ENCODE measurements around the gene DIP2C. TPM values are rescaled to one million over a fixed set of nuclear protein-coding genes. Genes with fewer than 3 reads are reported as not detected.
"Not testable (repeated sequence)": the region's sequence is repeated elsewhere in the genome, so short reads cannot be mapped to it uniquely, and the experiment has no call there.

Gene DIP2C
- total RNA-seq, 2 experiments from 2014 or later = 0.62 to 0.80 TPM

- Mint-ChIP-seq H3K27ac (no peak overlapping the region), H3K9me3 (no peaks in the 10 kb centered on the region), H3K4me3 (no peak overlapping the region), H3K36me3 (no peaks in the 10 kb centered on the region), H3K4me1 (ENCODE audit: low read depth) (no peaks in the 10 kb centered on the region), H3K27me3 (peaks cover 7% of the 10 kb centered on the region)
- ChIA-PET CTCF (no interaction called here), POLR2A (no interaction called here)
- no peak for DNase-seq
- intact Hi-C loops (cut with micrococcal nuclease) = no loop called here
These were observed 29.0 kb downstream of the DIP2C start for GRCh38 chr10:660413-660969.

DNA sequence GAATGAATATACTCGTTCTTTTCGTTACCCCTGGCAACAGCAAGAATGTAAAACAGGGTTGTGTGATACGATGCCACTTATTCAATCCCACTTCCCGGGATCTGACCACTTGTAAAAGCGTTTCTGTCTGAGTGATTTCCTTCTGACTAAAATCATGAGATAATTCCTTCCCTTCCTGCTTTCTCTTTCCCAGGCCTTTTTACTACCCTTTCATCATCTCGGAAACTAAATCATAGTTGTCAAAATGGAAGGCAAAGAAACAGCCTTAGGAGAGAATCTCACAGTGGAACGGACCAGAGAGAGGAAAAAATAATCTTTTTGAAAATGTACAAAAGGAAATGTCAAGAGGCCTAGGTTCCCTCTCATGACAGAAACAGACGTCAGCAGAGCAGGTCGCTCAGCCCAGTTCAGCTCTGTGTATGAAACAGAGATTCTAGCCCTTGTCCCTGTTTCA, 29.8 kb downstream of the DIP2C start:
- POLR2A ChIA-PET = no interaction called here
- intact Hi-C loops (cut with micrococcal nuclease) = no loop called here
- H3K36me3 Mint-ChIP-seq = no peaks in the 10 kb centered on the region
- CTCF ChIA-PET = no interaction called here
- peaks cover 7% of the 10 kb centered on the region for H3K27me3 Mint-ChIP-seq
- no peak overlapping the region for H3K27ac Mint-ChIP-seq
- H3K9me3 Mint-ChIP-seq = no peaks in the 10 kb centered on the region
- no peak for DNase-seq
- no peak overlapping the region for H3K4me3 Mint-ChIP-seq
- H3K4me1 Mint-ChIP-seq (ENCODE audit: low read depth) = no peaks in the 10 kb centered on the region

- intact Hi-C loops (cut with micrococcal nuclease); CTCF ChIA-PET; H3K4me3 Mint-ChIP-seq; DNase-seq; H3K36me3 Mint-ChIP-seq; H3K9me3 Mint-ChIP-seq; H3K4me1 Mint-ChIP-seq (ENCODE audit: low read depth); H3K27me3 Mint-ChIP-seq; H3K27ac Mint-ChIP-seq; POLR2A ChIA-PET: not testable (repeated sequence)
These were observed 31.6 kb downstream of the DIP2C start for GRCh38 chr10:657816-658350.

DNA sequence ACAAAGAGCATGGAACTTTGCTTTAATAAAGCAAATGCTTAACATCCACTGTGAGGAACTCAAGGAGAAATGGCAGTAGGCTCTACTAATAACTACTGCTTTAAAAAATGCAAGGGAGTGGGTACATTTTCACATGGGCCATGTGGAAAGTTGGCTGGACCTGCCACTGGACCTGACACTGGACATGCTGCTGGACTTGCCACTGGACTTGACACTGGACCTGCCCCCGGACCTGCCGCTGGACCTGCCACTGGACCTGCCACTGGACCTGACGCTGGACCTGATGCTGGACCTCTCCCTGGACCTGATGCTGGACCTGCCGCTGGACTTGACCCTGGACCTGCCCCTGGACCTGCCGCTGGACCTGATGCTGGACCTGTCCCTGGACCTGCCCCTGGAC, 32.6 kb downstream of the DIP2C start:
- Mint-ChIP-seq H3K27ac (no peak overlapping the region), H3K36me3 (no peaks in the 10 kb centered on the region), H3K4me3 (no peak overlapping the region), H3K4me1 (ENCODE audit: low read depth) (no peaks in the 10 kb centered on the region), H3K9me3 (no peaks in the 10 kb centered on the region), H3K27me3 (peaks cover 9% of the 10 kb centered on the region)
- intact Hi-C loops (cut with micrococcal nuclease) = no loop called here
- POLR2A ChIA-PET = no interaction called here
- CTCF ChIA-PET = no interaction called here
- no peak for DNase-seq

DNA sequence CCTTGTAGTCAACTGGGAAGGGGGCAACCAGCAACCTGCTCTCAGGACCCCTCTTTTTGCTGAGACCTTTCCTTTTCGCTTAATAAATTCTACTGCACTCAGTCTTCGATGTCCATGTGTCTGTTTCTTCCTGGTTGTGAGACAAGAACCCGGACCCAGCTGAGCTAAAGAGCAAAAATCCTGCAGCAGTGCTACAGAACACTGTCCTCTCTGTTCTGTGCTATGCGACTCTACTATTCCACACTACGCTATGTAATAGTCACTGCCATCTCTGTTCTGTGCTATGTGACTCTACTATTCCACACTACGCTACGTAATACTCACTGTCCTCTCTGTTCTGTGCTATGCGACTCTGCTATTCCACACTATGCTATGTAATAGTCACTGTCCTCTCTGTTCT, 34.3 kb downstream of the DIP2C start:
- ChIA-PET POLR2A (no interaction called here), CTCF (no interaction called here)
- Mint-ChIP-seq H3K4me1 (ENCODE audit: low read depth) (no peaks in the 10 kb centered on the region), H3K27ac (no peak overlapping the region), H3K4me3 (no peak overlapping the region), H3K9me3 (no peaks in the 10 kb centered on the region), H3K27me3 (peaks cover 4% of the 10 kb centered on the region), H3K36me3 (no peaks in the 10 kb centered on the region)
- no peak for DNase-seq
- intact Hi-C loops (cut with micrococcal nuclease) = no loop called here

DNA sequence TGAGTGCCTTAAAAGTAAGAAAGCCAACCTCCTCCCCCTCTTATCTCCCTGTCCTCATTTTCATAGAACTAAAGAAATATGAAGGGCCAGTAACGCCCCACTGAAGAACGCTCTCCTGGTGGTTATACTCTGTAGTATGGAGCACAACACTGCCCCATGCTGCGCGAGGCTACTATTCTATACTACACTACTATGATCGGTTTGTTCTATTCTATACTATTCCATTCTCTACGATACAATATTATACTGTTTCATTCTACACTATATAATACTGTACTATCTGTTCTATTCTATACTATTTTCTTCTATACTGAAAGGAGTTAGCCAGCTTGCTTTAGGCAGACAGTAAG, 34.8 kb downstream of the DIP2C start:
- POLR2A ChIA-PET = no interaction called here
- Mint-ChIP-seq H3K4me1 (ENCODE audit: low read depth) (no peaks in the 10 kb centered on the region), H3K36me3 (no peaks in the 10 kb centered on the region), H3K9me3 (no peaks in the 10 kb centered on the region), H3K4me3 (no peak overlapping the region), H3K27ac (no peak overlapping the region), H3K27me3 (peaks cover 4% of the 10 kb centered on the region)
- no peak for DNase-seq
- CTCF ChIA-PET = no interaction called here
- intact Hi-C loops (cut with micrococcal nuclease) = no loop called here

DNA sequence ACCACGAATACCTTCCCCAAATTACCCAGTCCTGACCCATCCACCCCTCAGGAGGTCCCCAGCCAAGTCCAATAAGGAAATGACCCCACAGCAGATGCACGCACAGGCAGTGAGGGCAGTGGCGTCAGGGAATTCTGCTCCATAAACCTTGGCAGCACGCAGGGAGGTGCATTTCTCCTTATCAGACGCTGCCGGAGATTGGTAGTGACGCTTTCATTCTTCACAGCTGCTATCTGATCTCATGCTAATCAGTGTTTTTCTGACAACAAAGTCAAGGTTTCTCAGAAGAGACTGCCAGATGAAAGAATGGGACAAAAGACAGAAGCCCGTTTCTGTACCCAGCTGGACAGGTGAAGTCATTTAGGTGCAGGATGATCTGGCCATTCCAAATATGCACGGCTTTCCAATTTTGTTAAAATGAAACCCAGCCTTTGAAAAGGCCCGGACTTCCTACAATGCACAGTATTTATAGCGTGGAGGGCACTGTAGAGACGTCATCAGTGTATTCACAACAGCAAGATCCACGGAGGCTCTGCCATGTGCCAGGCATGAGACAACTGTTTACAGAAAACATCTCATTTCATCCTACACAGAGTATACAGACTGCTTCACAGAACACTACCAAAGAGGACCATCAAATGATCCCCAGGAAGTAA, 35.3 kb downstream of the DIP2C start:
- Mint-ChIP-seq H3K4me3 (no peak overlapping the region), H3K4me1 (ENCODE audit: low read depth) (no peaks in the 10 kb centered on the region), H3K27ac (no peak overlapping the region), H3K9me3 (no peaks in the 10 kb centered on the region), H3K36me3 (no peaks in the 10 kb centered on the region), H3K27me3 (peaks cover 4% of the 10 kb centered on the region)
- intact Hi-C loops (cut with micrococcal nuclease) = no loop called here
- ChIA-PET POLR2A (no interaction called here), CTCF (no interaction called here)
- no peak for DNase-seq

DNA sequence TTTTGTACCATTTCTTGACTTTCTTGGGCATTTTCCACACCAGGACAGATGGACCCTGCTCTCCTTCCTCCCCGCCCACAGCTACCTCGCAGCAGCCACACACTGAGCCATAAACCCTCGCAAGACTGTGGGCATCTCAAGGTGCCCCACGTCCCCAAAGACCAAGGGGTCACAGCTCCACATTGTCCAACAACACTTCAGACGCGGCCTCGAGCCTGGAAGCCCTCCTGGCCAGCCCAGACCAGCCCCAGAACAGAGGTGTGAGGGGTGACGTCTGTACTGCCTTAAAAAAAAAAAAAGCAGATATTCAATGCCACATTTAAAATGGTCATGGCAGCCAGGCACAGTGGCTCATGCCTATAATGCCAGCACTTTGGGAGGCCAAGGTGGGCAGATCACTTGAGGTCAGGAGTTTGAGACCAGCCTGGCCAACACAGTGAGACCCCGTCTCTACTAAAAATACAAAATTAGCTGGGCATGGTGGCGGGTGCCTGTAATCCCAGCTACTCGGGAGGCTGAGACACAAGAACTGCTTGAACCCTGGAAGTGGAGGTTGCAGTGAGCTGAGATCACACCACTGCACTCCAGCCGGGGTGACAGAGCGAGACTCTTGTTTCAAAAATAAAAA, 36.5 kb downstream of the DIP2C start:
- POLR2A ChIA-PET; CTCF ChIA-PET; intact Hi-C loops (cut with micrococcal nuclease): not testable (repeated sequence)

GRCh38 chr10:652233-652632, 37.2 kb downstream of the DIP2C start:
- intact Hi-C loops (cut with micrococcal nuclease) = no loop called here
- POLR2A ChIA-PET = no interaction called here
- Mint-ChIP-seq H3K9me3 (no peaks in the 10 kb centered on the region), H3K4me3 (no peak overlapping the region), H3K27me3 (peaks cover 4% of the 10 kb centered on the region), H3K4me1 (ENCODE audit: low read depth) (no peaks in the 10 kb centered on the region), H3K36me3 (no peaks in the 10 kb centered on the region), H3K27ac (no peak overlapping the region)
- CTCF ChIA-PET = no interaction called here
- no peak for DNase-seq

More for the DNA sequence above, 36.5 kb downstream of the DIP2C start:
- not testable (repeated sequence) for H3K27ac Mint-ChIP-seq; H3K4me1 Mint-ChIP-seq (ENCODE audit: low read depth); H3K4me3 Mint-ChIP-seq; DNase-seq; H3K9me3 Mint-ChIP-seq; H3K27me3 Mint-ChIP-seq; H3K36me3 Mint-ChIP-seq

DNA sequence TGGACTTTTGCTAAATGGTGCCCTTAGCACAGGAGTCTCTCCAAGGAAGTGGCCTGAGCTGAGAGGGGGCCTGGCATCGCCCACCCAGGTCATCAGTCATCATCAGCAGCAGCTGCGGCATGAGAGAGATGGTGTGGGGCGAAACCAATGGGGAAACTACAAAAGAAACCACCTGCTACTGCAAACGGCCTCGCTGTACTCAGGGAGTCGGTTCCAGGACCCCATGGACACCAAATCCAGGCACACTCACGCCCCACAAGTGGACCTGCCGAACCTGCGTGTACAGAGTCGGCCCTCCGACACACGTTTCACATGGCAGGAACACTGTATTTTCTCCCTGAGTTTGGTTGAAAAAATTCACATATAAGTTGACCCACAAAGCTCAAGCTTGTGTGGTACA, 37.8 kb downstream of the DIP2C start:
- peaks cover 4% of the 10 kb centered on the region for H3K27me3 Mint-ChIP-seq
- no peaks in the 10 kb centered on the region for H3K36me3 Mint-ChIP-seq
- ChIA-PET POLR2A (no interaction called here), CTCF (no interaction called here)
- no peak for DNase-seq
- no peaks in the 10 kb centered on the region for H3K4me1 Mint-ChIP-seq (ENCODE audit: low read depth)
- intact Hi-C loops (cut with micrococcal nuclease) = no loop called here
- no peaks in the 10 kb centered on the region for H3K9me3 Mint-ChIP-seq
- no peak overlapping the region for H3K4me3 Mint-ChIP-seq
- no peak overlapping the region for H3K27ac Mint-ChIP-seq

GRCh38 chr10:650886-651615, 38.4 kb downstream of the DIP2C start:
- no peak for DNase-seq
- Mint-ChIP-seq H3K27me3 (peaks cover 4% of the 10 kb centered on the region), H3K9me3 (no peaks in the 10 kb centered on the region), H3K4me3 (no peak overlapping the region), H3K4me1 (ENCODE audit: low read depth) (no peaks in the 10 kb centered on the region), H3K36me3 (no peaks in the 10 kb centered on the region), H3K27ac (no peak overlapping the region)
- CTCF ChIA-PET = no interaction called here
- POLR2A ChIA-PET = no interaction called here
- intact Hi-C loops (cut with micrococcal nuclease) = no loop called here

DNA sequence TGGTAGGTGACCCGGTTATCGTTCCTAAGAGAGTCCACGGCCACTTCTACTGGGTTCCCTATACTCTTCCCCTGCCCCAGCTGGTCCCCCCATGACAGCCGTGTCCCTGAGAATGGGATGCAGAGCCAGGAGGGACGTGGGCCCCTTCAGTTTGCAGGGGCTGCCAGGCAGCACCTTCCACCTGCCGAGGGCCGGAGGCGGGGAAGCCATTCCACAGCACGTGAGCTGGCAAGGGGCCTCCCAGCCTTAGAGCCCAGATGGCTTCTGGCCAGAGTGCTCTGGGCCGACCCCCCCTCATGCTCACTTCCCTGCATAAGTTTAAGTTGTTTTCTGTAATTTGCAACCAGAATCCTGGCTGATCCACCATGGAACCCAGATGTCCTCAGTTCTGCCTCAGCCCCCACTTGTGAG, 39.0 kb downstream of the DIP2C start:
- Mint-ChIP-seq H3K27me3 (peaks cover 4% of the 10 kb centered on the region), H3K27ac (no peak overlapping the region), H3K9me3 (no peaks in the 10 kb centered on the region), H3K36me3 (no peaks in the 10 kb centered on the region), H3K4me1 (ENCODE audit: low read depth) (no peaks in the 10 kb centered on the region), H3K4me3 (no peak overlapping the region)
- ChIA-PET POLR2A (no interaction called here), CTCF (no interaction called here)
- DNase-seq = no peak
- intact Hi-C loops (cut with micrococcal nuclease) = no loop called here
